GM18505 (cell line): ENCODE data around the gene TAGAP.

ENCODE experiments used
- ATAC-seq: cut with Tn5 transposase; IDR thresholded peaks from one replicate; pipeline ENCODE4 v1.9.1; 2021; ENCODE audit not compliant: unreplicated experiment
- POLR2A ChIP-seq: IDR thresholded peaks from 4 replicates; pipeline ENCODE4 v1.6.1; 2011; ENCODE audit warnings: borderline replicate concordance; ENCODE audit not compliant: insufficient read depth, insufficient read length; ENCODE audit errors: extremely low read depth

Gene TAGAP

DNA sequence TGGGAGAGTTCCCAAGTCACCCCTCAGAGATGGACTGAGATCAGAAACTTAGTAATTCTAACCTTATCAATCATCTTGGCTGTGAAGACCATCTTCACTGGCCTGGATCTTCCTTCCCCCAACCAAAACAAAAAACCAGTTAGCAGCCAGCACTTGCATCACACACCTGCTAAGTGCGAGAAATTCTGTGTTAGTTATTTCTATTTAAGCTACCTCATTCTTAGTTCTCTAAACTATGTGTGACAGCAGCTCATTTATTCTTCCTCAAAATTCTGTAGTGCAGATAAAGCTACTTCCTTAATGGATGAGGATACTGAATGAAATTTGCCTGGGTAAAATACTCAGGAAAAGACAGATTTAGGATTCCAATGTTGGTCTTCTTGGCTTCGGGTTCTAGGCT lies 18.2 kb upstream of the TAGAP start:
- peak; percentile 24 for ATAC-seq
- TF ChIP-seq POLR2A, result no peak

DNA sequence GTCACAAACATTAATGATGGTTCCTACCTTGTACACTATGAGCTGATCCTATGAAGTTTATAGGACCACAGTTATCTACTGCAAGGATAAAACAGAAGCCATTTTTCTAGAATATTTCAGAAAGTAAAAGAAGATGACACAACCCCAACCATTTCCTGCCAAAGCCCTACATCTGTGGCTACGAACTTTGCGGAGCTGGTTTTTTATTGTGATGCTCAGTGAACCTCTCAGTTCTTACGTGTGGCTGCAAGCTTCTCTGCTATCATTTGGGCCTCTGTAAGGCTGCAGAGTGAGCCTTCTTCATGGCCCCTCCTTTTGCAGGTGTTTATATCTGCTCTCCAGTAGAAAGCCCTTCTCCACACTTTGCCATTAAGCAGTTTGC lies 17.8 kb upstream of the TAGAP start:
- no peak for TF ChIP-seq POLR2A
- peak; percentile 76 for ATAC-seq

DNA sequence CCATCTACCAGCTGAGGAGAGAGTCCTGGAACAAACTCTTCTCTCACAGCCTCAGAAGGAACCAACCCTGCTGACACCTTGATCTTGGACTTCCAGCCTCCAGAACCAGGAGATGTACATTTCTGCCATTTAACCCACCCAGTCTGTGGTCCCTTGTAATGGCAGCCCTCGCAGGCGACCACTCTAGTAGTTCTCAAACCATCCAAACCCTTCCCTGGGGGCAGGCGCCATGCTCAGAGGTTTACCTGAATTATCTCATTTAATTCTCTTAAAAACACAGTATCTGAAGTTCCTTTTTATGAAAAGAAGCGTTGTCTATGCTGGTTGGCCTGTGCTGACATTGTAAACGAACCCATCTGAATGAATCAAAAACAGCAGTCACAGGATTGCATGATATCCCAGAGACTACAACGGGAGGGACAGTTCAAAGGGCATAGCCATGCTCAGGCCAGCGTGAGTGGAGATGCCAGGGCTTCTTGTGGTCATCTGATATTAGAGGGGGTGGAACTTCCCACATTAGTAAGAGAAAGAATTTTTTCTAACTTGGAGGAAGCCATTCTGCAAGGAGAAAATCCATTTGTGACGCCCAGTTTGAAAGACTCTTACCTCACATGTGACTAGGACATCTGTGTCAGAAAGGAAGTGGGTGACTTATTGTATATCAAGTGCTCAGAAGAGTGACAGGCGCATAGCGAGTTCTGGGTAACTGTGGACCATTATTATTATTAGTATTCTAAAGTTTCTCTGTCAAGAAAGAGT lies 17.2 kb upstream of the TAGAP start:
- no peak for TF ChIP-seq POLR2A

DNA sequence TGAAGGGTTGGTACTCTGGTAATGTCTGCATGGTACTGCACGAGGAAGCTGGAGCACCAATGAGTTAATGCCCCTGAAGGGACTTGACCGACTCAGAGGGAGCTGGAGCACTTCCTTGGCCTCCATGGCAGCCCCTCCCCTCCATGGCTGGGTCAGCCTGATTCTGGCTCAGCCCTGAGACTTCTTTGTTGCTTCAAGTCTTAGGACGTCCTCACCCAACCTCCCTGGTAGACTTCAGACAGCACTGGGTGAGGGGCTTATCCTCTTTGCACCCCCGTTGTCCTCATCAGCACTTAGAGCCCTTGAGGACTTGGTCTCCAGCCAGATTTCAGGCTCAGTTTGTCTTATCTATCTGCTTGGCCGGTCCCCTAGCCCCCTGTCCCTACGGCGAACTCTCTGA lies 16.4 kb upstream of the TAGAP start:
- ATAC-seq, result no peak
- no peak for TF ChIP-seq POLR2A

More for the DNA sequence above, 17.2 kb upstream of the TAGAP start:
- ATAC-seq, result peak; percentile 66

DNA sequence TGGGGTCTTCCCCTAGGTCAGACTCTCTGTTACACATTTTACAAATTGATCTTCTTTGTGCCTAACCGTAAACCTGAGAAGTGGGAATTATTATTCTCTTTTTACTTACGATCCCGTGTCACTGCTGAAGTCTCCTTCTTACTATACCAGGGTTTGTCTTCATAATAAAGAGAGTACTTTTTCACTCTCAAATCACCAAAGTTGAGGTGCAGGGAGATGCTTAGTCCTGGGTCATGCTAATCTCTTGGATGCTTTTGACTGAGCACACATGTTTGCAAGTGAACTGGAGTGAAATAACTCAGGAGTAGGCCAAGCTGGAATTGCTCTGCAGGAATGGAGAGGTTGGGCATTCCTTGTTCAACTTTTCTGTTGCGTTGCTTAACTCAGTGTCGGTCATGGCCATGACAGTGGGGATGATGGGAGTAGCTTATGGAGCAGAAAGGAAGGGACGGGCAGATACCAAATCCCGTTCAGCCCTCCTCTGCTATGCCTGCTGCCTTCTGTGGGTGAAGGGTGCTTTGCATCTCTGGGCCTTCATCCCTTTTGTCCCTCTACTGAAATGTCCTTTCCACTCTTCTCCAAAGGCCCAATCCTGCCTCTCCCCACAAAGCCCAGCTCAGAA lies 15.2 kb upstream of the TAGAP start:
- no peak for ATAC-seq
- TF ChIP-seq POLR2A, result no peak

DNA sequence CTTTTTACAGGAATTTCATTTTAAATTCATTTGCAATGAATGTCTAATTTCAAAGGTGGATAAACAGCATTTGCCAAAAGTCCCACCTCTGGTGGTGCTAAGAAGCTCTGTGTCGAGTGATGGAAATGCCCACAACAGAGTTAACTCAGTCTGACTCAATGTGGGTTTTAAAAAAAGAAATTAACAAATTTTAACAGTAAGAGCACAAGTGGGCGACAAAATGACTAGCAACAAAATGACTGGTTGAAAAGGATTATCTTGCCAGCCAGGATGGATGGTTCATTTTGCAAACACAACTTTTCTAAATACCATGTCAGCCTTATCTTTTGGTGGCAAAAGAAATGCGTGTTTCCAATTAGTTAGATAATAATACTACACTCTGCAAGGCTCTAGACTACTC lies 14.3 kb upstream of the TAGAP start:
- no peak for TF ChIP-seq POLR2A
- ATAC-seq, result no peak

DNA sequence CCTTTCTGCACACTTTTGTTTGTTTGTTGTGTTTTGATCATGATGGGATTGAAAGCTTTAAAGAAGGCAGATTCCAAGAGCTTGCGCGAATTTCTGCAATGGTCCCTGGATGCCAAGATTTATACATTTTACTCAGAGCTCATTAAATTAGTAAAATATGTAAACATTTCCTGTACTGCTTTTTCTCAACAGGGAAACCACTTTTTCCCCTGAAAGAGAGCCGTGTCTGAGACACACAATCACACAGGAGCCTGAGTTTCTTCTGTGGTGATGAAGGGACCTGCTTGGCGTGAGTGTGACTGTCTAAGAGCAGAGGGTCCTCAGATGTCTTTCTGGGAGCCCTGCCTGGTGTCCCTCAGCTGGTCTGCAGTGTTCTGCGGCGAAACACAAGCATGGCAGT lies 12.1 kb upstream of the TAGAP start:
- ATAC-seq, result no peak

DNA sequence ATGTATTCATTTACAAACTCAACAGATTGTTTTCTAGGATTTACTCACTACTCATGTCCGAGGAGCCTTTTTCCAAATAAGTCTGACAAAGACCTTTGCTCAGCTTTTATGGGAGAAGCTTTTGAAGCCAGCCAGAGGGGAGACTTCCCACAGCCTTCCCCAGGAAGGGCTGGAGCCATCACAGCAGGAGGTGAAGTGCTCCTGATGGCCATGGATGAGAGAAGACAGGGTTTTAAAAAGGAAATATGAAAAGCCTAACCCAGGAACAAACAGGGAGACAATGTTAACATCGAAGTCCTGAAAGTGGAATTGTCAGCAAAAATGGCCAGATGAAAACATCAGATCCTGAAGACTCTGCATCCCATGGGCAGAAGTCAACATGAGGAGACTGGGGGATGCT lies 11.6 kb upstream of the TAGAP start:
- ATAC-seq, result no peak
- no peak for TF ChIP-seq POLR2A

More for the DNA sequence above, 12.1 kb upstream of the TAGAP start:
- TF ChIP-seq POLR2A, result no peak

DNA sequence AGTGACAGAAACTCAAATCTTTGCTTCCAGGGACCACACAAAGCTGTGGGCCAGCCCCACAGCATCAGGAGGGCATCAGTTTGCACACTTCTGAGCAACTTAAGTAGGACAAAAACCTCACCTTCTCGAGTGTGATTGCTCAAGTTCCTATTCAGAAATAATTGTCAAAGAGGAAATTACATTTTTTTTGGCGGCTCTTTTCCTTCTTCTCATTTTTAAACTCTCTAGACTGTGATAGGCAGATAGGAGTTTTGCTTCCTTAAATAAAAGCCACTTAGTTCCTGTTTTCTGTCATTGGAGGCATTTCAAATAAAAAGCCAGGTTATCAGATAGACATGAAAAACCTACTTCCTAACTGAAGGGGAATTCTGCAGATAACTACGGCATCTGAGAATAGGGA lies 11.2 kb upstream of the TAGAP start:
- no peak for ATAC-seq
- no peak for TF ChIP-seq POLR2A

DNA sequence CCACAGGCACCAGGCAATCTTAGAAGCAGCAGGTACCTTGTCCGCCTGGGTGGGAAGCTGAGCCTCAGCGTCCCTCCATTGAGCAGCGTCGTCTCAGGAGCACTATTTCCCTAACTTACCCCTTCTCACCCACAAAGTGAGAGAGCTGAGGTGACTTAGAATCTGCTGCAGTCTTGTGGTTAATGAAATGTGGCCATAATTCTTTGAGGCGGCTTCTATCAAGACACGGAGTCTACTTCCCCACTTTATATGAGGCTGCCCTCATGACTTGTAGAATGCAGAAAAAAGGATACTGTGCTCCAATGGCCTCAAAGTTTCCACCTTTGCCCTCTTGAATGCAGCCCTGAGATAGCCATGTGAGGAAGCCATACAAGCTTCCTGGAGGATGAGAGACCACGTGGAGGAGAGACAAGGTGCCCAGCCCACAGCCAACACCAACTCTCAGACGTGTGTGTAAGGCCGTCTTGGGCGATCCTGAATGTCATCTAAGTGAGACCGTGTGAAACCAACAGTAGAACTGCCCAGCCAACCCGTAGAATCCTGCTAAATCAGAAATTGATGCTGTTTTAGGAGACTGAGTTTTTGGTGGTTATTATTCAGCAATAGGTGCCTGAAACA lies 9.1 kb upstream of the TAGAP start:
- no peak for ATAC-seq

DNA sequence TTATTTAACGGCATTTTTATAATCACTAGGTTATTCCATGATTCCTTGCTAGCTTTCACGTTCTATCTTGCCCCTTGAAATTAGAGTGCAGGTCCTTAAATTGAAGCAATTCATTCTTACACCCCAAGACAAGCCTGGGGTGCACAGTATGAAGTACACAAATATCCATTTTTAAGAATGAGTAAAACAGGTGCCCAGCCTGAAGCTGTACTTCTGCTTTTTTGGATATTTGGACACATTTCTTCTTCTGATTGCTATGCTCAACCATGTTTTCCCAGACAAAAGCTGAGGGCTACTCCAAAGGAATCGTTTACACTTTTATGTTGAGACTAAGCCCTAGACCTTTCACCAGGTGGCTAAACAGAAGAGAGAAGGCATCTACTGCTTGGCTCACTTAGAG lies 7.9 kb upstream of the TAGAP start:
- no peak for ATAC-seq
- no peak for TF ChIP-seq POLR2A

More for the DNA sequence above, 9.1 kb upstream of the TAGAP start:
- TF ChIP-seq POLR2A, result no peak

DNA sequence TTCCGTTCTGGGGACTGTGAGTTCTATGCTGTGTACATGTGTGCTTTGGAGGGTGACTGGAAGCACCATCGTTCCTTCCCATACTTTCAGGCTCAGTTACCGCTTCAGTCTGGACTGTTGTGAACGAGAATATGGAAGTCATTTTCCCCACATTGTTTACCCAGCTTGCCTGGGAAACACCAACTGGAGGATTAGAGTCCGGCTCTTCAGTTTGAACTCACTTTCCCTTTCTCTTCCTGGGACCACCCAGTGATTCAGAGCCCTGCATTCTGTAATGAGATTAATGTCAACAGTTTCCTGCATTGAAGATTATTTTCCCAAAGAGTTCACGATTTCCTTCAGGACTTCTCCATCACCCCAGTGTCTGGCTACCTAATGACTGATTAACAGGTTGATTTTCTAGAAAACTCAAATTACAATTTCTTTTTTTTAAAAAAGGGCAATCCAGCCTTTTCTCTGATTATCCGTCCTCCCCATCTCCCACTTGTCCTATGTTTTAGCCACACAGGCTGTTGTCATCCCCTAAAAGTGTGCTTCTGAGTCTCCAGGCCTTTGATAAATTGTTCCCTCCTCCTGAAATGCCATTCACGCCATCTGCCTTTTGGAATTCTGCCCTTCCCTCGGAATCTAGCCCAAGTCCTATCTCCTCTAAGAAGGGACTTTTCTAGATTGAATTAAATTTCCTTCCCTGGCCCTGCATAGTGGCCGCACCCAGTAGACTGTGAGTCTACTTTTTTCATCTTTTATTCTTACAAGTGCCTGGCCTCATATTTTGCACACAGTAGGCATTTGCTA lies 3.3 kb upstream of the TAGAP start:
- ATAC-seq, result no peak
- TF ChIP-seq POLR2A, result no peak

DNA sequence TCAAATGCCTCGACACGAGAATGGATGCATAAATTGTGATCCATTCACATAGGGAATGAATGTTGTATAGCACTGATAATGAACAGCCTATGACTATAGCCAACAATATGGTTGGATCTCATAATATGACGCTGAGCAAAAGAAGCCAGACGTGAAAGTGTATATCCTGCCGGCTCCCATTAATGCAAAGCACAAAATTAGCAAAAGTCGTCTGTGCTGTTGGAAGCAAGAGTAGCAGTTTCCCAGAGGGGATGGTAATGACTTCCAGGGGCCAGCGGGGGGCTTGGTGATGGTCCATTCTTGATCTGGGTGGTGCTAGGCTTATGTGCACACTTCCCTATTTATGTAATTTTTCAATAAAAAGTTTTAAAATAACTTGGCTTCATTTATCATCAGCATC lies 1.0 kb upstream of the TAGAP start:
- no peak for TF ChIP-seq POLR2A
- no peak for ATAC-seq
